ENCODE data around the gene SMIM38. TPM values are rescaled to one million over a fixed set of nuclear protein-coding genes. Genes with fewer than 3 reads are reported as not detected.

SMIM38 gene
- total and polyA plus RNA-seq, 9 of the 15 experiments (the other 6 are each of a cell fraction or from before 2014, with no cell fraction given): 0.07 to 1.2 (median 0.21) TPM; not detected in 2

- TF ChIP-seq ZNF583 (CRISPR knock-in tag; IDR thresholded peaks at IDR 0.05) (no peak), ZNF699 (CRISPR knock-in tag; IDR thresholded peaks at IDR 0.05; ENCODE audit: insufficient replicate concordance) (no peak), JUND (IDR thresholded peaks at IDR 0.05; ENCODE audit: borderline replicate concordance, low read depth, low read length) (no peak), JUND (tag; IDR thresholded peaks at IDR 0.05; ENCODE audit: borderline replicate concordance, low read depth, low read length) (no peak), NCOA6 (IDR thresholded peaks at IDR 0.05) (no peak), RHOXF2B (CRISPR knock-in tag; conservative IDR thresholded peaks at IDR 0.05) (no peak), ADNP (tag; IDR thresholded peaks at IDR 0.05) (no peak), ZBTB12 (CRISPR knock-in tag; IDR thresholded peaks at IDR 0.05) (no peak), LCOR (CRISPR knock-in tag; IDR thresholded peaks at IDR 0.05) (no peak), MCM7 (IDR thresholded peaks at IDR 0.05) (no peak), ZKSCAN1 (IDR thresholded peaks at IDR 0.05; ENCODE audit: low read depth, low read length) (no peak), VEZF1 (CRISPR knock-in tag; IDR thresholded peaks at IDR 0.05) (no peak)
- DNase-seq (ENCODE audit: extremely low read depth in 1 of 4, low spot score in 3 of 4): no peak
Measured at GRCh38 chr11:69202511-69203221, 46.9 kb downstream of the SMIM38 start.

More at GRCh38 chr11:69202511-69203221, 46.9 kb downstream of the SMIM38 start:
- Histone ChIP-seq H4K20me1 (replicated peaks; ENCODE audit: control insufficient read depth, insufficient read depth, low read length) (peaks cover 3% of the 10 kb centered on the region), H2AFZ (ENCODE audit: low read depth, low read length) (no peak overlapping the region), H3K9me3 (replicated peaks; ENCODE audit: control insufficient read depth, insufficient read depth, low read depth, low read length) (no peaks in the 10 kb centered on the region), H3K4me2 (ENCODE audit: insufficient read depth, low read length) (no peak overlapping the region), H3K27me3 (ENCODE audit: control insufficient read depth in 2 of 2, insufficient read depth in 2 of 2, low read length in 2 of 2) (peaks cover 35 to 72% of the 10 kb centered on the region in 2 experiments), H3K4me1 (replicated peaks in 1 of 2; ENCODE audit: control insufficient read depth in 2 of 2, insufficient read depth in 2 of 2, low read length in 2 of 2) (peaks cover 0 to 12% of the 10 kb centered on the region in 2 experiments; a peak in 2 of 5 replicates), H3K79me2 (ENCODE audit: control insufficient read depth, insufficient read depth, low read length) (no peaks in the 10 kb centered on the region), H3K36me3 (ENCODE audit: control insufficient read depth, insufficient read depth, low read length) (no peaks in the 10 kb centered on the region), H3K9ac (ENCODE audit: insufficient read depth in 1 of 2, low read depth in 2 of 2, low read length in 2 of 2) (no peak overlapping the region), H3K27ac (ENCODE audit: extremely low read depth, low read depth, low read length) (no peak overlapping the region), H3K4me3 (no peak overlapping the region), H3K9me1 (ENCODE audit: control insufficient read depth, insufficient read depth, low read length) (no peaks in the 10 kb centered on the region)
- ChIA-PET CTCF (ENCODE audit: low intra/inter-chr PET ratio) (no interaction called here), POLR2A (interaction anchor here (0.6 to 1.5 kb wide), 3 partner anchors 9 to 81 kb away, joined by 3 to 5 read pairs (median 4); no protein-coding TSS in a partner anchor)
- FAIRE-seq: no peak
- ATAC-seq: no peak
- no TSS peak for BruUV-seq (replicated peaks)
- in situ Hi-C loops (cut with MboI): no loop called here
- 9% methylated on average over 23 of the region's 25 CpGs for WGBS (ENCODE audit: insufficient coverage, low coverage, missing lambda C conversion rate)
- intact Hi-C loops (cut with micrococcal nuclease): no loop called here
